Lower lobe of right lung (tissue), 2 donors: ENCODE data around the gene FAM107B. TPM values are rescaled to one million over a fixed set of nuclear protein-coding genes. Genes with fewer than 3 reads are reported as not detected.
A peak's percentile ranks its signal among the peaks of the same experiment; 100 is the strongest.

Source experiments
- ATAC-seq, 2 donors: fragments of 200-7000 bp; cut with Tn5 transposase; one replicate each; pipeline ENCODE4 v1.9.1; 2020 to 2022; ENCODE audit warnings: mild to moderate bottlenecking in 2 of 2, moderate library complexity in 2 of 2
- DNase-seq: peaks from one replicate; pipeline ENCODE4 v3.0.0-alpha.2; 2020
- H3K27ac ChIP-seq: fragments of 200-600 bp; one replicate; pipeline ENCODE4 v1.8.0; 2022
- H3K27me3 ChIP-seq: fragments of 200-600 bp; one replicate; pipeline ENCODE4 v1.8.0; 2022; ENCODE audit warnings: low read depth
- H3K36me3 ChIP-seq: fragments of 200-600 bp; one replicate; pipeline ENCODE4 v1.8.0; 2022; ENCODE audit warnings: mild to moderate bottlenecking
- H3K4me1 ChIP-seq: fragments of 200-600 bp; one replicate; pipeline ENCODE4 v1.8.0; 2022
- H3K4me3 ChIP-seq: fragments of 200-600 bp; one replicate; pipeline ENCODE4 v1.8.0; 2022; ENCODE audit warnings: mild to moderate bottlenecking
- H3K9me3 ChIP-seq: fragments of 200-600 bp; one replicate; pipeline ENCODE4 v1.8.0; 2022
- CTCF ChIP-seq: fragments of 200-600 bp; IDR thresholded peaks from one replicate; pipeline ENCODE4 v1.8.0; 2022; ENCODE audit warnings: antibody characterized with exemption, mild to moderate bottlenecking
- intact Hi-C: fragments of 100-400 bp; cut with DNase I; formaldehyde crosslinking; loops from one replicate; pipeline ENCODE4 v1.11.0; 2022
- total RNA-seq: library from RNA; stranded (reverse); fragmentation: NEBNext Ultra II Directional; extraction: Animal tissue kit (Norgen Biotek cat#: 25700); gene quantifications from one replicate; pipeline ENCODE4 v1.2.1, GENCODE V29; 2021
- donor health status: DM: no; HTN: yes; CAD: no; lungs with severe emphysema.

The FAM107B gene
- total RNA-seq, 1 donor from 2014 or later, result 75.4 TPM

DNA sequence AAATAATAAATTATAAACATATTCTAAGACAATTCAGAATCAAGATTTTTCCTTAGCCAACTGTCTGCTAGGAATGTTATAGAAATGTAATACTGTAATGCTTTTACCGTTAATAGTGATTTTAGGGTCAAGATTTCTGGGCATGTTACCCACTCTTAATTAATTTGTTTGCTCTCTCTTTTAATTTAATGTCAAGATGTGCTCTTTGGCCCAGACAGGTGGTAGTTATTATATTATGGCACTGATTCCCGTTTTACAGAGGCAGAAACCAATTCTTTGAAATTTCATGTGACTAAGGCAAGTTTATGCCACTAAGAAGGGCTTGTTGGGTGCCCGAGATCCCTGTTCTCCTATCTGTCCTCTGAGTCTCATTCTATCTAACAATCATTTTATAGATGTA, 959 bp upstream of the FAM107B start:
- Histone ChIP-seq H3K27ac (no peak overlapping the region), H3K27me3 (no peaks in the 10 kb centered on the region), H3K36me3 (no peaks in the 10 kb centered on the region), H3K4me1 (peaks cover 10% of the 10 kb centered on the region), H3K4me3 (no peak overlapping the region), H3K9me3 (no peaks in the 10 kb centered on the region)
- ATAC-seq, result no peak
- DNase-seq, result no peak
- no peak for TF ChIP-seq CTCF
- intact Hi-C loops, result no loop called here

DNA sequence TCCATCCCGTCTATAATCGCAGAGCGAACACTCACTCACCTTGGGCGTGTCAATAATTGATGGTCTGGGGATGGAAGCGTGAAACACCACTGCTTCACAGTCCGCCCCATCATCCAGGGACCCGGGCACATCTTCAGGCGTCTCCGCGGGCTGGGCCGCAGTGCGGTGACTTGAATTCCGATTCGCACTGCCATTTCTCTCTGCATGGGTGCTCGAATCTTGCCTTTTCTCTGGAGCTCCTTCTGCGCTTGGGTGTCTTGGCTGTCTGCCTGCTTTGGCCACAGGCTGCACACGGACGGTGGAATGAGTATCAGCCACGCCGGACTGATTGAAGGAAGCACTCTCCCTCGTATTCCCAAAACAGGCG, 500 bp downstream of the FAM107B start:
- DNase-seq (no peak), ATAC-seq (no peak)
- H3K4me3 ChIP-seq, result no peak overlapping the region
- no peaks in the 10 kb centered on the region for H3K27me3 ChIP-seq
- no peaks in the 10 kb centered on the region for H3K36me3 ChIP-seq
- H3K4me1 ChIP-seq, result peaks cover 9% of the 10 kb centered on the region
- no peak overlapping the region for H3K27ac ChIP-seq
- intact Hi-C loops, result no loop called here
- TF ChIP-seq CTCF, result no peak
- no peaks in the 10 kb centered on the region for H3K9me3 ChIP-seq

DNA sequence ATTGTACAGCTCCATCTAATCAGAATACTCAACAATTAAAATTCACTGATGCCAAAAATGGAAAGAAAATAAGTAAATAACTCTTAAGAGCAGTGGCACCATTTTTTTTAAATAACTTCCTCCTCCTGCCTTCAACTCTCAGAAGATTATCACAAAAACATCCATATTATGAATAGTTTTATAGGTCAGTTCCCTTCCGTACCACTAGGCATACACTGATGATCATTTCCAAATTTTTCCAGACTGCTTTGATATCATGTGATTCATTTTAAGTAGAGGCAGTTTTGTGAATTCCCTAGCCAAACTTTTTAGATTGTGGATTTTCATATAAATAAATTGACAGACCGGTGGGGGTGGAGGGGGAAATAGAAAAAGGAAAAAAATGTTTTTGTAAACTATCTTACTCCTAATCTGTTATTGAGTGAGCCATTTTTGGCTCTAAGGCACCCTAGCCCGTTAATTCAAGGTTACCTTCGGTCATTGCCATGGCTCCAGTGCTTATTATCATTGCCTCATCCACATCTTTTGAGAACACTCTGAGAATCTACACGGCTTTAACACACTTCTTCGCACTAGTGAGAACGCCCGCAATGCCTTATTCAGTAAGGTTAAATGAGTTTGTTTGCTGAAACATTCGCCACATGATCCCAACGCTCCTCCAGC, 1.0 kb downstream of the FAM107B start:
- Histone ChIP-seq H3K4me3 (no peak overlapping the region), H3K4me1 (peaks cover 4% of the 10 kb centered on the region), H3K36me3 (no peaks in the 10 kb centered on the region), H3K27me3 (no peaks in the 10 kb centered on the region), H3K9me3 (no peaks in the 10 kb centered on the region), H3K27ac (no peak overlapping the region)
- DNase-seq, result no peak
- ATAC-seq, result peak in 1 of 2 donors; percentile 53
- intact Hi-C loops, result no loop called here
- no peak for TF ChIP-seq CTCF

GRCh38 chr10:14772399-14772798, 2.3 kb downstream of the FAM107B start:
- TF ChIP-seq CTCF, result no peak
- DNase-seq (no peak), ATAC-seq (peak; percentile 50 to 59)
- Histone ChIP-seq H3K4me1 (no peaks in the 10 kb centered on the region), H3K4me3 (no peak overlapping the region), H3K27me3 (no peaks in the 10 kb centered on the region), H3K9me3 (no peaks in the 10 kb centered on the region), H3K36me3 (no peaks in the 10 kb centered on the region), H3K27ac (no peak overlapping the region)
- intact Hi-C loops, result no loop called here

GRCh38 chr10:14770927-14771326, 3.8 kb downstream of the FAM107B start:
- H3K36me3 ChIP-seq, result no peaks in the 10 kb centered on the region
- no peak overlapping the region for H3K4me3 ChIP-seq
- no peaks in the 10 kb centered on the region for H3K9me3 ChIP-seq
- intact Hi-C loops, result no loop called here
- no peak overlapping the region for H3K27ac ChIP-seq
- H3K27me3 ChIP-seq, result no peaks in the 10 kb centered on the region
- H3K4me1 ChIP-seq, result no peaks in the 10 kb centered on the region
- TF ChIP-seq CTCF, result no peak
- ATAC-seq, result no peak
- DNase-seq, result no peak

- Histone ChIP-seq H3K36me3 (no peaks in the 10 kb centered on the region), H3K4me1 (peaks cover 4% of the 10 kb centered on the region), H3K4me3 (no peak overlapping the region), H3K9me3 (no peaks in the 10 kb centered on the region), H3K27me3 (no peaks in the 10 kb centered on the region), H3K27ac (no peak overlapping the region)
- TF ChIP-seq CTCF, result no peak
- DNase-seq (no peak), ATAC-seq (no peak)
- intact Hi-C loops, result no loop called here
Measured at GRCh38 chr10:14761372-14761771, 13.3 kb downstream of the FAM107B start.
